Loucy (cell line): ENCODE data around the gene EFCC1.

ENCODE experiments used
- CTCF ChIP-seq: fragments of 200-600 bp; sonication (generic); conservative IDR thresholded peaks from 2 replicates; pipeline ENCODE4 v1.5.1; 2014; ENCODE audit warnings: mild to moderate bottlenecking, antibody characterized with exemption, low read length
- EZH2phosphoT487 ChIP-seq: fragments of 200-600 bp; IDR thresholded peaks from 2 replicates; pipeline ENCODE4 v1.6.1; 2018; ENCODE audit warnings: antibody characterized with exemption, mild to moderate bottlenecking, moderate library complexity, borderline replicate concordance

GRCh38 chr3:128984596-128984995, 16.5 kb upstream of the EFCC1 start:
- TF ChIP-seq CTCF = no peak
- no peak for TF ChIP-seq EZH2phosphoT487
